A549 (cell line): Measurements from ENCODE around the gene ZNF660.

Source experiments
- CBX2 ChIP-seq: fragments of 200-600 bp; sonication (generic); IDR thresholded peaks from 2 replicates; pipeline ENCODE4 v1.6.1; 2016; ENCODE audit warnings: low read depth, mild to moderate bottlenecking, borderline replicate concordance
- EHMT2 ChIP-seq: fragments of 200-600 bp; sonication (generic); IDR thresholded peaks from 2 replicates; pipeline ENCODE4 v1.6.1; 2016; ENCODE audit warnings: antibody characterized with exemption, low read depth, mild to moderate bottlenecking, moderate library complexity
- PHF8 ChIP-seq: fragments of 200-600 bp; sonication (generic); IDR thresholded peaks from 2 replicates; pipeline ENCODE4 v1.6.1; 2016; ENCODE audit warnings: low read depth, mild to moderate bottlenecking, antibody characterized with exemption, moderate library complexity, borderline replicate concordance
- POLR2A ChIP-seq: IDR thresholded peaks from 2 replicates; pipeline ENCODE4 v1.6.1; 2012; ENCODE audit warnings: mild to moderate bottlenecking, low read length
- TFCP2L1 ChIP-seq: fragments of 250-450 bp; sonication (Bioruptor Pico); IDR thresholded peaks from 2 replicates; pipeline ENCODE4 v1.5.0; 2021; ENCODE audit warnings: mild to moderate bottlenecking
- TF ChIP-seq, protein P1 (sequence below): fragments of >200 bp; sonication (Bioruptor Twin); formaldehyde crosslinking; IDR thresholded peaks from 3 replicates; pipeline ENCODE4 v1.5.1; 2016

DNA sequence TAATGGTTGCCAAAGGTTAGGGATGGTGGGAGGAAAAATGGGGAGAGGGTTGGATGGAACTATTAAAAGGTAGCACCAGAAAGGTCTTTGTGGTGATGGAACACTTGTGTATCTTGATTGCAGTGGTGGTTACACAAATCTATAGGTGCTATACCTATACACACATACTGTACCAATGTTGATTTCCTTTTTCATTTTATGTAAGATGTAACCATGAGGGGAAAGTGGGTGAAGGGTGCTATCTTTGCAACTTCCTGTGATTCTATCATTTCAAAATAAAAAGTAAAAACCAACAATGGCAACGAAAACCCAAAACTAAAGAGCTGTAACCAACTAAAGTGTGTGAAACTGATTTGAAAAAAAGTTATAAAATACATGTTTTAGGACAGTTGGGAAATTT, 63.0 kb downstream of the ZNF660 start:
- TF ChIP-seq CBX2 = no peak
- TF ChIP-seq POLR2A = no peak
- TF ChIP-seq TFCP2L1 = no peak
- no peak for TF ChIP-seq EHMT2
- TF ChIP-seq PHF8 = no peak
- TF ChIP-seq, protein P1, sequence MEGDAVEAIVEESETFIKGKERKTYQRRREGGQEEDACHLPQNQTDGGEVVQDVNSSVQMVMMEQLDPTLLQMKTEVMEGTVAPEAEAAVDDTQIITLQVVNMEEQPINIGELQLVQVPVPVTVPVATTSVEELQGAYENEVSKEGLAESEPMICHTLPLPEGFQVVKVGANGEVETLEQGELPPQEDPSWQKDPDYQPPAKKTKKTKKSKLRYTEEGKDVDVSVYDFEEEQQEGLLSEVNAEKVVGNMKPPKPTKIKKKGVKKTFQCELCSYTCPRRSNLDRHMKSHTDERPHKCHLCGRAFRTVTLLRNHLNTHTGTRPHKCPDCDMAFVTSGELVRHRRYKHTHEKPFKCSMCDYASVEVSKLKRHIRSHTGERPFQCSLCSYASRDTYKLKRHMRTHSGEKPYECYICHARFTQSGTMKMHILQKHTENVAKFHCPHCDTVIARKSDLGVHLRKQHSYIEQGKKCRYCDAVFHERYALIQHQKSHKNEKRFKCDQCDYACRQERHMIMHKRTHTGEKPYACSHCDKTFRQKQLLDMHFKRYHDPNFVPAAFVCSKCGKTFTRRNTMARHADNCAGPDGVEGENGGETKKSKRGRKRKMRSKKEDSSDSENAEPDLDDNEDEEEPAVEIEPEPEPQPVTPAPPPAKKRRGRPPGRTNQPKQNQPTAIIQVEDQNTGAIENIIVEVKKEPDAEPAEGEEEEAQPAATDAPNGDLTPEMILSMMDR = no peak
